CD4-positive, alpha-beta memory T cell (primary cell): Measurements from ENCODE around the gene MGP. TPM values are rescaled to one million over a fixed set of nuclear protein-coding genes. Genes with fewer than 3 reads are reported as not detected.

Source experiments
- CTCF ChIA-PET: fragments of 350-600 bp; sonication (Branson Sonifier 250); formaldehyde crosslinking; loops from one replicate; lab custom pipeline; 2021; ENCODE audit warnings: inconsistent platforms; ENCODE audit not compliant: partially characterized antibody; lab: Charles Lee
- POLR2A ChIA-PET: fragments of 350-600 bp; sonication (Branson Sonifier 250); formaldehyde crosslinking; loops from one replicate; lab custom pipeline; 2021; ENCODE audit not compliant: partially characterized antibody; lab: Charles Lee
- DNase-seq, 5 donors: peaks; one replicate each; pipeline versions ENCODE4 v3.0.0 to v3.0.0-alpha.2; 2020 to 2022; ENCODE audit warnings: mixed read lengths in 1 of 5
- H3K27ac ChIP-seq: one replicate; pipeline ENCODE4 v1.7.0; 2013; ENCODE audit warnings: low read depth, low read length
- H3K27me3 ChIP-seq: 2 replicates; pipeline ENCODE4 v1.7.0; 2013; ENCODE audit warnings: mild to moderate bottlenecking, low read length, moderate library complexity; ENCODE audit not compliant: insufficient read depth
- H3K36me3 ChIP-seq: 2 replicates; pipeline ENCODE4 v1.7.0; 2013; ENCODE audit warnings: mild to moderate bottlenecking, low read length, moderate library complexity; ENCODE audit not compliant: insufficient read depth
- H3K4me1 ChIP-seq: 2 replicates; pipeline ENCODE4 v1.7.0; 2013; ENCODE audit warnings: mild to moderate bottlenecking, low read length, moderate library complexity; ENCODE audit not compliant: insufficient read depth
- H3K4me3 ChIP-seq, 2 donors: one replicate each; pipeline ENCODE4 v1.7.0; 2013; ENCODE audit warnings: low read length in 2 of 2, mild to moderate bottlenecking in 1 of 2
- H3K9me3 ChIP-seq, 2 donors: one replicate each; pipeline ENCODE4 v1.7.0; 2013; ENCODE audit warnings: low read length in 2 of 2, control low read depth in 1 of 2; ENCODE audit not compliant: control insufficient read depth in 1 of 2
- H3K27ac Mint-ChIP-seq, 7 donors: one replicate each; pipeline ENCODE4 v1.8.0; 2020 to 2021; ENCODE audit warnings: mixed read lengths in 7 of 7, mild to moderate bottlenecking in 6 of 7, inconsistent platforms in 3 of 7, moderate library complexity in 3 of 7
- H3K27me3 Mint-ChIP-seq, 2 donors: one replicate each; pipeline ENCODE4 v1.8.0; 2020 to 2021; ENCODE audit warnings: mixed read lengths in 2 of 2
- H3K36me3 Mint-ChIP-seq, 2 donors: one replicate each; pipeline ENCODE4 v1.8.0; 2020 to 2021; ENCODE audit warnings: mixed read lengths in 2 of 2, inconsistent platforms in 1 of 2, mild to moderate bottlenecking in 1 of 2
- H3K4me1 Mint-ChIP-seq, 4 donors: one replicate each; pipeline ENCODE4 v1.8.0; 2020 to 2021; ENCODE audit warnings: mixed read lengths in 4 of 4, mild to moderate bottlenecking in 1 of 4
- H3K4me3 Mint-ChIP-seq, 8 donors: one replicate each; pipeline ENCODE4 v1.8.0; 2020 to 2021; ENCODE audit warnings: mixed read lengths in 8 of 8, mild to moderate bottlenecking in 7 of 8, moderate library complexity in 6 of 8, inconsistent platforms in 3 of 8
- H3K9me3 Mint-ChIP-seq, 8 donors: one replicate each; pipeline ENCODE4 v1.8.0; 2020 to 2021; ENCODE audit warnings: mixed read lengths in 8 of 8, mild to moderate bottlenecking in 5 of 8, inconsistent platforms in 3 of 8, moderate library complexity in 1 of 8
- intact Hi-C: fragments of 100-400 bp; cut with micrococcal nuclease; formaldehyde crosslinking; loops from one replicate; pipeline ENCODE4 v1.15.1; 2023
- polyA plus RNA-seq, 2 donors: library from polyadenylated mRNA; unstranded; fragments of 300-500 nt; fragmentation: Illumina TruSeq; gene quantifications; one replicate each; pipeline ENCODE4 v1.2.3, GENCODE V29; 2021
- total RNA-seq, 2 experiments: library from RNA; stranded (reverse); gene quantifications; one replicate each; pipeline ENCODE4 v1.2.3, GENCODE V29; 2021

The MGP gene
- total and polyA plus RNA-seq, 4 experiments from 2014 or later: 0.49 TPM; not detected in 3

DNA sequence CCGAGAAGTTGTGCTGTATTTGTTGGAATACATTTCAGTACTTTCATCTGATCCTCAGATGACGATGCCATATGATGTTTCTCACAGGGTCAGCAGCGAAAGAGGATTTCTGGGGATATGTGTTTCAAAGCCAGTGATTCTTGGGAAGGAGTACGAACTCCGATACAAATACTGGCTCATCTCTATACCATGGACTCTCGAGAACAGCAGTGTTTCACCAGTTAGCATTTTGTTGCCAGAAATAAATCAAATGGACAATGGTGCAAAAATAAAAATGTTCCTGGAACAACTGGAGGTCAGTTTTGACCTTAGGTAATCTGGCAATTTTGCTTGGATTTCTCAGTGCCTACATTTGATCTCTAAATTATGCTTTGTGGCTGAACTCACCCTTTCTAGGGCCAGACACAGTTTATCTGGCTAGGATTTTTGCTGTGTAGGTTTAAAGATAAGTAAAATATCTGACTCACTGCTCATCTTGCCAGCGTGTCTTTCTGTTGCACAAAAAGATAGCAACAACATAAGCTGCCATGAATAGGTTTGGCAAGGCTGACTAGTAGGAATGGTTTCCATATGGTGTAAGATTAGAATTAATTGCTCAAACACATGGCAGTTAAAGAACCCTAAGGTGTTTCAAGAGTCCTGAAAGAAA is 11.0 kb upstream of the MGP start:
- Histone ChIP-seq H3K36me3 (no peaks in the 10 kb centered on the region), H3K4me1 (no peaks in the 10 kb centered on the region), H3K27me3 (no peaks in the 10 kb centered on the region), H3K9me3 (no peaks in the 10 kb centered on the region), H3K27ac (no peak overlapping the region), H3K4me3 (no peak overlapping the region)
- intact Hi-C loops: no loop called here
- Mint-ChIP-seq H3K27me3 (no peaks in the 10 kb centered on the region), H3K9me3 (no peaks in the 10 kb centered on the region), H3K4me3 (no peak overlapping the region), H3K27ac (no peak overlapping the region), H3K4me1 (no peaks in the 10 kb centered on the region), H3K36me3 (no peaks in the 10 kb centered on the region)
- ChIA-PET CTCF (interaction anchor here (0.6 to 1.2 kb wide), 3 partner anchors 45 to 118 kb away, joined by 3 to 6 read pairs (median 3); no protein-coding TSS in a partner anchor), POLR2A (interaction anchor here (1.2 kb wide), 1 partner anchor 12 kb away, joined by 3 read pairs; no protein-coding TSS in a partner anchor)
- DNase-seq: no peak

DNA sequence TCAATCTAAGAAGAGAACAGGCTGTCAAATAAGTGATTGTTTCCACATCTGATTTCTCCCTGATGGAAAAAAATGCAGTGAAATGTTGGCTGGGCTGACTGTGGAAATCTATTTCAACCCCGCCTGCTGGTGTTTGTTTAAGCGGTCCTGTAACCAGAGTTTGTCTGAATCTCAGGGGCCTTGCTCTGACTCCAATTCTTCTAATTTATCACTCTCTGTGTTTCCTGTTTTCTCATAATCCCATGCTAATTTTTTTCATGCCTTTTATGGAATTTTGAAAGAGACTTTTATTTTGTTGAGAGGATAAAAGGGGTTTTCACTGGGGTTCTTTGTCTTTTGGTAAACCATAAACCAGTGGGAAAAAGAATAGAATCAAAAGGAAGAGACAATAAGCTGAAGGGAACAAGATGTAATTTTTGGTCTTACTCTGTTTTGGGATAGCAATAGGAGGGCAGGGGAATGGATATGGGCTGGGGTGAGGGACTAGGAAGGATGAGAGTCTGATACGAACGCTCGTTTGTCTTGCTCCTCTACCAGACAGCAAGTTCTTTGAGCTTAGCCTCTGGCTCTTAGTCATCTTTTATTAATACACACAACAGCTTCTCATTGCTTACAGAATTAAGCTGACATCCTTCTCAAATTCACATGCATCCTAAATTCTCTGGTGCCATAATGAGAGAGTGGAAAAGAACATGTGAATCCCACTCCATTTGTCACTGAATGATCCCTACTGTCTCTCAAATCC is 8.0 kb upstream of the MGP start:
- Histone ChIP-seq H3K4me1 (no peaks in the 10 kb centered on the region), H3K36me3 (no peaks in the 10 kb centered on the region), H3K4me3 (no peak overlapping the region), H3K27me3 (no peaks in the 10 kb centered on the region), H3K27ac (no peak overlapping the region), H3K9me3 (no peaks in the 10 kb centered on the region)
- Mint-ChIP-seq H3K4me1 (no peaks in the 10 kb centered on the region), H3K9me3 (no peaks in the 10 kb centered on the region), H3K36me3 (no peaks in the 10 kb centered on the region), H3K27me3 (no peaks in the 10 kb centered on the region), H3K4me3 (no peak overlapping the region), H3K27ac (no peak overlapping the region)
- CTCF ChIA-PET: interaction anchor here (1.2 to 1.9 kb wide), 2 partner anchors 15 to 45 kb away, joined by 4 to 5 read pairs; no protein-coding TSS in a partner anchor
- POLR2A ChIA-PET: interaction anchor here (1.5 kb wide), 1 partner anchor 9 kb away, joined by 6 read pairs; no protein-coding TSS in a partner anchor
- intact Hi-C loops: no loop called here
- DNase-seq: no peak

DNA sequence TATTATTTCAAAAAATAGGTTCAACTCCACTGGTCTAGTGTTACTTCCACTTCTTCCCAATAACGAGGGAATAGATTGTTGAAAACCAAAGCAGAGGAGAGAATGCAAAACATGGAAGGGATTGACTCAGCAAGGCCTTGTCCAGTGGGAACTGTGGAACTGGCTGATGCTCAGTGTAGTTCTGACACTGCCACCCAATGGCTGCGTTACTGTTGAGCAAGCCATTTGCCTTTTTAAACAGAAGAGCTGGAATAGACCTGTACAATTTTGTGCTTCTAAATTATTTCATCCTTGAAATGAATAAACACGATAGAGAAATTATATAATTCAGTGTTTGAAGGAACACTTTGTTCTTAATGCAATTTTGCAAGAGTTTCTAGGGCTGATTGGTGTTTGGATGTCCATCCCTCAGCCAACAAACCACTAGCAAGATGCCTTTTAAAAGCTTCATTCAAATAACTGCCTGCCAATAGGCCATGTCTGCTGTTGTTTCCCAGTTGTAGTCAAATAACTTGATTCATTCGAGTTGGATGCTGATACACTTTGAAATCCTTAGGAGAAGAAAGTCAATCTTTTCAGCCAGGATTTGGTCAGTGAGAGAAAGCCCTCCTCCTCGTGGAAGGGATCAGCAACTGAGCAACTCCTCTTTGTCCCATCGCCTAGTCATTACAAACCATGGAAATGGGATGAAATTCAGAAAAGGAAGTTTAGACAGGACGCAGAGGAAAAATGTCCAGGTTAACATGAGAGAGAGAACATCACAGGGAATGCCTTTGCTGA is 7.3 kb upstream of the MGP start:
- Mint-ChIP-seq H3K27me3 (peaks cover 0 to 3% of the 10 kb centered on the region in 2 donors), H3K9me3 (no peaks in the 10 kb centered on the region), H3K36me3 (no peaks in the 10 kb centered on the region), H3K27ac (no peak overlapping the region), H3K4me1 (no peaks in the 10 kb centered on the region), H3K4me3 (no peak overlapping the region)
- intact Hi-C loops: no loop called here
- no peaks in the 10 kb centered on the region for H3K9me3 ChIP-seq
- ChIA-PET POLR2A (no interaction called here), CTCF (interaction anchor here (1.1 to 1.6 kb wide), 3 partner anchors 10 to 44 kb away, joined by 3 to 4 read pairs (median 4); no protein-coding TSS in a partner anchor)
- no peaks in the 10 kb centered on the region for H3K27me3 ChIP-seq
- H3K4me3 ChIP-seq: no peak overlapping the region
- H3K4me1 ChIP-seq: no peaks in the 10 kb centered on the region
- no peaks in the 10 kb centered on the region for H3K36me3 ChIP-seq
- DNase-seq: no peak
- no peak overlapping the region for H3K27ac ChIP-seq

DNA sequence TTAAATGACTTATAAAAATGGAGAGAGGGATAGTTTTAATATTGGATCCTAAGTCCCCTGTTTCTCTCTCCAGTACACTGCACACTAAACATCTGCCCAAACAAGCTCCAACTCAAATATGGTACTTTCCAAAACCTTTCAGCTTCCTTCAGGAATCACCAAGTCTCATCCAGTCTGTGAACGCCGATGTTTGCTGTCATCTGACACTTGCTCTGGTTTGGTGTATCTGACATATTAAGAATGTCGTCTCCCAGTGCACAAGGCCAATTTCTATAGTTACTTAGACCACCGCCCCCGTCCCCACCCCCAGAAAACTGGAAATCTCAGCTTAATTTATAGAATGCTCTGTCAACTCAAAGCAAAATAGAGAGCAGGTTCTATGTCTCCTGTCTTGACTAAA is 5.0 kb upstream of the MGP start:
- Mint-ChIP-seq H3K4me3 (no peak overlapping the region), H3K4me1 (peaks cover 0 to 6% (median under 1%) of the 10 kb centered on the region in 4 donors), H3K27ac (no peak overlapping the region), H3K36me3 (no peaks in the 10 kb centered on the region), H3K27me3 (peaks cover 0 to 6% of the 10 kb centered on the region in 2 donors), H3K9me3 (no peaks in the 10 kb centered on the region)
- Histone ChIP-seq H3K27me3 (no peaks in the 10 kb centered on the region), H3K4me1 (no peaks in the 10 kb centered on the region), H3K36me3 (no peaks in the 10 kb centered on the region), H3K4me3 (no peak overlapping the region), H3K27ac (no peak overlapping the region), H3K9me3 (no peaks in the 10 kb centered on the region)
- intact Hi-C loops: loop anchor here (2.0 kb wide), 1 partner anchor 20 kb away; no protein-coding TSS in a partner anchor
- ChIA-PET POLR2A (no interaction called here), CTCF (interaction anchor here (1.2 kb wide), 1 partner anchor 14 kb away, joined by 4 read pairs; no protein-coding TSS in a partner anchor)
- DNase-seq: no peak

DNA sequence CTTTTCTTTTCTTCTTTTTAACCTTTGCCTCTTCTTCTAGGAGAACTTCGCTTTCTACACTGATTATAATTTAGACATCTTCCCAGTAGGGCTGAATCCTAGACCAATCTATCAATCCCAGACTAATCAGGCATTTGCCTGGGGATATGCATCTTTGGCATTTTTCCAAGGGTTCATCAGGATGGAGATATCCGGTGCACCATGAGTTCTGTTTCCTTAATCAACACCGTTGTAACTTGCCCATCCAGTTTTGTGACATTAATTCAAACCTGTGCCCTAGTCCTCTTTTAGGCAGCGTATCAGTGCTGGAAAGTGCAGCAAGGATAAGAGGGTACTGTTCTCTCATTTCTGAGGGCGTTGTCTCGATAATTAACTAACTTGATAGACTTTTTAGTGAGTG is 617 bp upstream of the MGP start:
- Histone ChIP-seq H3K36me3 (no peaks in the 10 kb centered on the region), H3K27ac (no peak overlapping the region), H3K27me3 (no peaks in the 10 kb centered on the region), H3K4me3 (no peak overlapping the region), H3K4me1 (peaks cover 14% of the 10 kb centered on the region), H3K9me3 (no peaks in the 10 kb centered on the region)
- ChIA-PET POLR2A (no interaction called here), CTCF (interaction anchor here (0.8 to 1.7 kb wide), 2 partner anchors 39 to 109 kb away, joined by 3 to 5 read pairs; no protein-coding TSS in a partner anchor)
- no peak overlapping the region for H3K4me3 Mint-ChIP-seq
- no peak overlapping the region for H3K27ac Mint-ChIP-seq
- H3K4me1 Mint-ChIP-seq: peaks cover 7 to 20% (median 13%) of the 10 kb centered on the region in 4 donors
- intact Hi-C loops: loop anchor here (5.0 to 10.0 kb wide), 2 partner anchors 36 to 81 kb away; partner anchors contain the start of genes C12orf60 and WBP11
- peaks cover 2 to 6% of the 10 kb centered on the region in 2 donors for H3K27me3 Mint-ChIP-seq
- no peaks in the 10 kb centered on the region for H3K9me3 Mint-ChIP-seq
- DNase-seq: no peak
- H3K36me3 Mint-ChIP-seq: no peaks in the 10 kb centered on the region

DNA sequence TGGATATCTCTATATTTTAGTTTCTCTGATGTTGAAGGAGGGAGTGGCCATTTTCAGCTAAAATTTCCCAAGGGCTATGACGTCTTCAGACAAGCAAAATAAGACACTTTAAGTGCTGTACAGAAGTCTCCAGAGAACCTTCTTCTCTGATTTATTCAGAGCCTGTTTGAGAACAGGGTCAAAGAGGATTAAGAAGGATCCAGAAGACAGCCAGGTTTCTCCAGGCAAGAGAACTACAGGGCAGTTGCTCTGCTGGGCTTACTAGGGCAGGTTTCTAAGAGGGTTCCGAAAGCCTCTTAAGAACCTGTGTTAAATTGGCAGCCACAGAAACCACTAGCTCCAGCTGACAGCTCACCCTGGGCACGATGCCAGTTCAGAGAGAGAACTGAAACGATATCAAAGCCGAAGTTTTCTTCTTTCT is 1.2 kb downstream of the MGP start:
- H3K27ac Mint-ChIP-seq: peak overlapping the region; percentile 26 to 91 (median 77)
- ChIA-PET CTCF (interaction anchor here (0.6 to 2.0 kb wide), 3 partner anchors 11 to 52 kb away, joined by 3 to 5 read pairs (median 5); no protein-coding TSS in a partner anchor), POLR2A (interaction anchor here (0.6 to 1.6 kb wide), 7 partner anchors 10 to 111 kb away, joined by 3 to 6 read pairs (median 3); partner anchors contain the start of genes C12orf60 and WBP11)
- Histone ChIP-seq H3K4me3 (no peak overlapping the region), H3K9me3 (no peaks in the 10 kb centered on the region), H3K27me3 (no peaks in the 10 kb centered on the region), H3K4me1 (peaks cover 20% of the 10 kb centered on the region), H3K36me3 (no peaks in the 10 kb centered on the region), H3K27ac (no peak overlapping the region)
- peak; percentile 83 to 89 (median 86) for DNase-seq
- intact Hi-C loops: loop anchor here (10.0 kb wide), 1 partner anchor 80 kb away; the partner anchor contains the start of genes C12orf60 and WBP11
- H3K4me1 Mint-ChIP-seq: peaks cover 14 to 35% (median 24%) of the 10 kb centered on the region in 4 donors
- H3K9me3 Mint-ChIP-seq: no peaks in the 10 kb centered on the region
- peaks cover 0 to 5% of the 10 kb centered on the region in 2 donors for H3K36me3 Mint-ChIP-seq
- H3K4me3 Mint-ChIP-seq: peak overlapping the region; percentile 8 to 85 (median 64)
- peaks cover 2 to 6% of the 10 kb centered on the region in 2 donors for H3K27me3 Mint-ChIP-seq
